HepG2 (cell line): ENCODE results near the gene DBNDD1. TPM values are rescaled to one million over a fixed set of nuclear protein-coding genes. Genes with fewer than 3 reads are reported as not detected.

Source experiments
- CCAR2 ChIP-seq: fragments of 200-400 bp; formaldehyde crosslinking; optimal IDR thresholded peaks from 2 replicates; pipeline ENCODE3; 2018; ENCODE audit warnings: low read depth, mild to moderate bottlenecking, low read length, moderate library complexity
- CEBPG ChIP-seq: IDR thresholded peaks from 2 replicates; pipeline ENCODE4 v1.6.1; 2016
- MIER3 ChIP-seq: IDR thresholded peaks from 2 replicates; pipeline ENCODE4 v1.6.1; 2016; ENCODE audit warnings: missing compliant biosample characterization, borderline replicate concordance
- MTF2 ChIP-seq: sonication (generic); formaldehyde crosslinking; IDR thresholded peaks from 2 replicates; pipeline ENCODE4 v1.5.0; 2020; ENCODE audit warnings: missing genetic modification reagents, borderline replicate concordance
- NBN ChIP-seq: fragments of 450-650 bp; conservative IDR thresholded peaks from 2 replicates; pipeline ENCODE4 v1.6.1; 2017
- SSRP1 ChIP-seq: IDR thresholded peaks from 2 replicates; pipeline ENCODE4 v1.6.1; 2016; ENCODE audit warnings: control low read depth
- U2AF1 ChIP-seq: fragments of 200-400 bp; formaldehyde crosslinking; optimal IDR thresholded peaks from 2 replicates; pipeline ENCODE3; 2017; ENCODE audit warnings: mild to moderate bottlenecking, low read depth, low read length
- ZNF10 ChIP-seq: sonication (generic); formaldehyde crosslinking; IDR thresholded peaks from 2 replicates; pipeline ENCODE4 v1.4.0; 2020; ENCODE audit warnings: mild to moderate bottlenecking, low read depth, missing genetic modification reagents, borderline replicate concordance
- ZNF234 ChIP-seq: sonication (generic); formaldehyde crosslinking; conservative IDR thresholded peaks from 2 replicates; pipeline ENCODE4 v1.5.1; 2020; ENCODE audit warnings: mild to moderate bottlenecking, missing genetic modification reagents
- ZNF549 ChIP-seq: sonication (generic); formaldehyde crosslinking; IDR thresholded peaks from 2 replicates; pipeline ENCODE4 v1.5.0; 2020; ENCODE audit warnings: missing genetic modification reagents
- polyA plus RNA-seq, 8 experiments: library from polyadenylated mRNA; depleted of rRNA in 3 of 8; stranded (reverse) in 7 of 8; unstranded in 1 of 8; fragments of >200 nt; fragmentation: Illumina TruSeq in 4 of 8; extraction: Trizol in 4 of 8; gene quantifications; 2 replicates each; pipeline versions ENCODE4 v1.2.1 to v1.2.3, GENCODE V29; 2011 to 2016; ENCODE audit warnings: low read depth in 4 of 8, missing spikeins in 1 of 8, mixed read lengths in 1 of 8; ENCODE audit not compliant: insufficient read depth in 1 of 8
- total RNA-seq, 5 experiments: library from RNA; depleted of rRNA; stranded (reverse); fragments of >200 nt; fragmentation: Illumina TruSeq; extraction: Trizol; gene quantifications; 2 replicates each; pipeline ENCODE4 v1.2.3, GENCODE V29; 2016; ENCODE audit warnings: low read depth in 1 of 5
- TF ChIP-seq, protein P1 (sequence below): sonication (generic); formaldehyde crosslinking; IDR thresholded peaks from 2 replicates; pipeline ENCODE4 v1.4.0; 2020; ENCODE audit warnings: missing genetic modification reagents, low read depth, mild to moderate bottlenecking, borderline replicate concordance
- TF ChIP-seq, protein P2 (sequence below): sonication (generic); formaldehyde crosslinking; IDR thresholded peaks from 2 replicates; pipeline ENCODE4 v1.4.0; 2020; ENCODE audit warnings: missing genetic modification reagents, mild to moderate bottlenecking, borderline replicate concordance
- TF ChIP-seq, protein P3 (sequence below): sonication (generic); formaldehyde crosslinking; IDR thresholded peaks from 2 replicates; pipeline ENCODE4 v1.9.0; 2021; ENCODE audit warnings: mild to moderate bottlenecking, missing genetic modification reagents
- TF ChIP-seq, protein P4 (sequence below): sonication (generic); formaldehyde crosslinking; IDR thresholded peaks from 2 replicates; pipeline ENCODE4 v1.4.0; 2020; ENCODE audit warnings: mild to moderate bottlenecking, missing genetic modification reagents
- TF ChIP-seq, protein P5 (sequence below): sonication (generic); formaldehyde crosslinking; IDR thresholded peaks from 2 replicates; pipeline ENCODE4 v1.4.0; 2020; ENCODE audit warnings: missing genetic modification reagents

The DBNDD1 gene
- total and polyA plus RNA-seq, 2 of the 13 experiments (the other 11 are each of a cell fraction or from before 2014, with no cell fraction given) = 17.0 to 40.4 TPM

DNA sequence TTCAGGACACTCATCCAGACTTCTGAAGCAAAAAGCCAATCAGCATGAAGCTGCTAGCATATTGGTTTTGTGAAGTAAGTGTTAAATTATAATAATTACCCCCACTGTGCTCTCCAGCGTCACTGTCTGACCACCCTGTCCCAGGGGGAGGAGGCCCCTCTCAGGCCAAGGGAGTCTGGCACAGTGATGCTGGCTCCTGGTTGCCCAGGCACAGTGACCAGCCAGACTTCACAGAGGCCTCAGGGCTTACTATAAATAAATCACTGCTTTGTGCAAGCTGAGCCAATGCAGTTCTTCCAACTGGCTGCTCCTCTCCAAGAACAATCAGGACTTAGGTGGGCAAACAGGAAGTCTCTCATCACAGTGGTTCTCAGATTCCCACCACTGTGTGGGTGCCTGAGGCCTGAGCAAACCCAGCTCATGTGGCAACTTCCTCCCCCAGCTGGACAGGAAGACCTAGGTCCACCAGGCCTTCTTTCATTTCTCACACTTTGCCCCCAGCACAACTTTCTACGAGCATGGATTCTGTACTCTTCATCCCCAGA, 1.7 kb upstream of the DBNDD1 start (continued):
- peak; percentile 26; the same call in 1 of the 2 replicates for TF ChIP-seq MIER3 (CRISPR knock-in tag)
- no peak for TF ChIP-seq ZNF234 (CRISPR knock-in tag)
- TF ChIP-seq, protein P1, sequence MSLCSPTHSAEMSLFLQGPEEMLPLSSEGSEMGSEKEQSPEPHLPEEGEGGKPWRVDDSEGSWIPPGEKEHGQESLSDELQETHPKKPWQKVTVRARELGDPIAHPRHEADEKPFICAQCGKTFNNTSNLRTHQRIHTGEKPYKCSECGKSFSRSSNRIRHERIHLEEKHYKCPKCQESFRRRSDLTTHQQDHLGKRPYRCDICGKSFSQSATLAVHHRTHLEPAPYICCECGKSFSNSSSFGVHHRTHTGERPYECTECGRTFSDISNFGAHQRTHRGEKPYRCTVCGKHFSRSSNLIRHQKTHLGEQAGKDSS (CRISPR knock-in tag) = no peak
- TF ChIP-seq, protein P2, sequence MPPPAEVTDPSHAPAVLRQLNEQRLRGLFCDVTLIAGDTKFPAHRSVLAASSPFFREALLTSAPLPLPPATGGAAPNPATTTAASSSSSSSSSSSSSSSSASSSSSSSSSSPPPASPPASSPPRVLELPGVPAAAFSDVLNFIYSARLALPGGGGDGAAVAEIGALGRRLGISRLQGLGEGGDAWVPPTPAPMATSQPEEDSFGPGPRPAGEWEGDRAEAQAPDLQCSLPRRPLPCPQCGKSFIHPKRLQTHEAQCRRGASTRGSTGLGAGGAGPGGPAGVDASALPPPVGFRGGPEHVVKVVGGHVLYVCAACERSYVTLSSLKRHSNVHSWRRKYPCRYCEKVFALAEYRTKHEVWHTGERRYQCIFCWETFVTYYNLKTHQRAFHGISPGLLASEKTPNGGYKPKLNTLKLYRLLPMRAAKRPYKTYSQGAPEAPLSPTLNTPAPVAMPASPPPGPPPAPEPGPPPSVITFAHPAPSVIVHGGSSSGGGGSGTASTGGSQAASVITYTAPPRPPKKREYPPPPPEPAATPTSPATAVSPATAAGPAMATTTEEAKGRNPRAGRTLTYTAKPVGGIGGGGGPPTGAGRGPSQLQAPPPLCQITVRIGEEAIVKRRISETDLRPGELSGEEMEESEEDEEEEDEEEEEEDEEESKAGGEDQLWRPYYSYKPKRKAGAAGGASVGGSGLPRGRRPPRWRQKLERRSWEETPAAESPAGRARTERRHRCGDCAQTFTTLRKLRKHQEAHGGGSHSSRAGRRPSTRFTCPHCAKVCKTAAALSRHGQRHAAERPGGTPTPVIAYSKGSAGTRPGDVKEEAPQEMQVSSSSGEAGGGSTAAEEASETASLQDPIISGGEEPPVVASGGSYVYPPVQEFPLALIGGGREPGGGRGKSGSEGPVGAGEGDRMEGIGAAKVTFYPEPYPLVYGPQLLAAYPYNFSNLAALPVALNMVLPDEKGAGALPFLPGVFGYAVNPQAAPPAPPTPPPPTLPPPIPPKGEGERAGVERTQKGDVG (CRISPR knock-in tag) = peak; percentile 71; the same call in 1 of the 2 replicates
- TF ChIP-seq, protein P3, sequence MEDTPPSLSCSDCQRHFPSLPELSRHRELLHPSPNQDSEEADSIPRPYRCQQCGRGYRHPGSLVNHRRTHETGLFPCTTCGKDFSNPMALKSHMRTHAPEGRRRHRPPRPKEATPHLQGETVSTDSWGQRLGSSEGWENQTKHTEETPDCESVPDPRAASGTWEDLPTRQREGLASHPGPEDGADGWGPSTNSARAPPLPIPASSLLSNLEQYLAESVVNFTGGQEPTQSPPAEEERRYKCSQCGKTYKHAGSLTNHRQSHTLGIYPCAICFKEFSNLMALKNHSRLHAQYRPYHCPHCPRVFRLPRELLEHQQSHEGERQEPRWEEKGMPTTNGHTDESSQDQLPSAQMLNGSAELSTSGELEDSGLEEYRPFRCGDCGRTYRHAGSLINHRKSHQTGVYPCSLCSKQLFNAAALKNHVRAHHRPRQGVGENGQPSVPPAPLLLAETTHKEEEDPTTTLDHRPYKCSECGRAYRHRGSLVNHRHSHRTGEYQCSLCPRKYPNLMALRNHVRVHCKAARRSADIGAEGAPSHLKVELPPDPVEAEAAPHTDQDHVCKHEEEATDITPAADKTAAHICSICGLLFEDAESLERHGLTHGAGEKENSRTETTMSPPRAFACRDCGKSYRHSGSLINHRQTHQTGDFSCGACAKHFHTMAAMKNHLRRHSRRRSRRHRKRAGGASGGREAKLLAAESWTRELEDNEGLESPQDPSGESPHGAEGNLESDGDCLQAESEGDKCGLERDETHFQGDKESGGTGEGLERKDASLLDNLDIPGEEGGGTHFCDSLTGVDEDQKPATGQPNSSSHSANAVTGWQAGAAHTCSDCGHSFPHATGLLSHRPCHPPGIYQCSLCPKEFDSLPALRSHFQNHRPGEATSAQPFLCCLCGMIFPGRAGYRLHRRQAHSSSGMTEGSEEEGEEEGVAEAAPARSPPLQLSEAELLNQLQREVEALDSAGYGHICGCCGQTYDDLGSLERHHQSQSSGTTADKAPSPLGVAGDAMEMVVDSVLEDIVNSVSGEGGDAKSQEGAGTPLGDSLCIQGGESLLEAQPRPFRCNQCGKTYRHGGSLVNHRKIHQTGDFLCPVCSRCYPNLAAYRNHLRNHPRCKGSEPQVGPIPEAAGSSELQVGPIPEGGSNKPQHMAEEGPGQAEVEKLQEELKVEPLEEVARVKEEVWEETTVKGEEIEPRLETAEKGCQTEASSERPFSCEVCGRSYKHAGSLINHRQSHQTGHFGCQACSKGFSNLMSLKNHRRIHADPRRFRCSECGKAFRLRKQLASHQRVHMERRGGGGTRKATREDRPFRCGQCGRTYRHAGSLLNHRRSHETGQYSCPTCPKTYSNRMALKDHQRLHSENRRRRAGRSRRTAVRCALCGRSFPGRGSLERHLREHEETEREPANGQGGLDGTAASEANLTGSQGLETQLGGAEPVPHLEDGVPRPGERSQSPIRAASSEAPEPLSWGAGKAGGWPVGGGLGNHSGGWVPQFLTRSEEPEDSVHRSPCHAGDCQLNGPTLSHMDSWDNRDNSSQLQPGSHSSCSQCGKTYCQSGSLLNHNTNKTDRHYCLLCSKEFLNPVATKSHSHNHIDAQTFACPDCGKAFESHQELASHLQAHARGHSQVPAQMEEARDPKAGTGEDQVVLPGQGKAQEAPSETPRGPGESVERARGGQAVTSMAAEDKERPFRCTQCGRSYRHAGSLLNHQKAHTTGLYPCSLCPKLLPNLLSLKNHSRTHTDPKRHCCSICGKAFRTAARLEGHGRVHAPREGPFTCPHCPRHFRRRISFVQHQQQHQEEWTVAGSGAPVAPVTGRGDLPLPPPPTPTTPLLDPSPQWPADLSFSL (CRISPR knock-in tag) = no peak
- no peak for TF ChIP-seq NBN
- TF ChIP-seq, protein P4, sequence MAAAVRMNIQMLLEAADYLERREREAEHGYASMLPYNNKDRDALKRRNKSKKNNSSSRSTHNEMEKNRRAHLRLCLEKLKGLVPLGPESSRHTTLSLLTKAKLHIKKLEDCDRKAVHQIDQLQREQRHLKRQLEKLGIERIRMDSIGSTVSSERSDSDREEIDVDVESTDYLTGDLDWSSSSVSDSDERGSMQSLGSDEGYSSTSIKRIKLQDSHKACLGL = no peak
- TF ChIP-seq, protein P5, sequence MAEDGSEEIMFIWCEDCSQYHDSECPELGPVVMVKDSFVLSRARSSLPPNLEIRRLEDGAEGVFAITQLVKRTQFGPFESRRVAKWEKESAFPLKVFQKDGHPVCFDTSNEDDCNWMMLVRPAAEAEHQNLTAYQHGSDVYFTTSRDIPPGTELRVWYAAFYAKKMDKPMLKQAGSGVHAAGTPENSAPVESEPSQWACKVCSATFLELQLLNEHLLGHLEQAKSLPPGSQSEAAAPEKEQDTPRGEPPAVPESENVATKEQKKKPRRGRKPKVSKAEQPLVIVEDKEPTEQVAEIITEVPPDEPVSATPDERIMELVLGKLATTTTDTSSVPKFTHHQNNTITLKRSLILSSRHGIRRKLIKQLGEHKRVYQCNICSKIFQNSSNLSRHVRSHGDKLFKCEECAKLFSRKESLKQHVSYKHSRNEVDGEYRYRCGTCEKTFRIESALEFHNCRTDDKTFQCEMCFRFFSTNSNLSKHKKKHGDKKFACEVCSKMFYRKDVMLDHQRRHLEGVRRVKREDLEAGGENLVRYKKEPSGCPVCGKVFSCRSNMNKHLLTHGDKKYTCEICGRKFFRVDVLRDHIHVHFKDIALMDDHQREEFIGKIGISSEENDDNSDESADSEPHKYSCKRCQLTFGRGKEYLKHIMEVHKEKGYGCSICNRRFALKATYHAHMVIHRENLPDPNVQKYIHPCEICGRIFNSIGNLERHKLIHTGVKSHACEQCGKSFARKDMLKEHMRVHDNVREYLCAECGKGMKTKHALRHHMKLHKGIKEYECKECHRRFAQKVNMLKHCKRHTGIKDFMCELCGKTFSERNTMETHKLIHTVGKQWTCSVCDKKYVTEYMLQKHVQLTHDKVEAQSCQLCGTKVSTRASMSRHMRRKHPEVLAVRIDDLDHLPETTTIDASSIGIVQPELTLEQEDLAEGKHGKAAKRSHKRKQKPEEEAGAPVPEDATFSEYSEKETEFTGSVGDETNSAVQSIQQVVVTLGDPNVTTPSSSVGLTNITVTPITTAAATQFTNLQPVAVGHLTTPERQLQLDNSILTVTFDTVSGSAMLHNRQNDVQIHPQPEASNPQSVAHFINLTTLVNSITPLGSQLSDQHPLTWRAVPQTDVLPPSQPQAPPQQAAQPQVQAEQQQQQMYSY = no peak
- TF ChIP-seq CCAR2 = no peak
- no peak for TF ChIP-seq ZNF549 (CRISPR knock-in tag)
- no peak for TF ChIP-seq U2AF1
- TF ChIP-seq CEBPG (CRISPR knock-in tag) = peak; percentile 82
- TF ChIP-seq SSRP1 (CRISPR knock-in tag) = no peak
- no peak for TF ChIP-seq ZNF10
- TF ChIP-seq MTF2 (CRISPR knock-in tag) = no peak
